Astrocyte (in vitro differentiated cells and primary cell): ENCODE measurements around the gene FAM98B. TPM values are rescaled to one million over a fixed set of nuclear protein-coding genes. Genes with fewer than 3 reads are reported as not detected.

Source experiments
- DNase-seq: peaks from one replicate; pipeline ENCODE4 v3.0.0-alpha.2; 2010; ENCODE audit warnings: low read depth
- FAIRE-seq: peaks from 2 replicates; lab custom pipeline; 2011; peaks lifted over from hg19 to GRCh38; lab: Jason Lieb, UNC
- H2AFZ ChIP-seq: 2 replicates; pipeline ENCODE4 v1.6.0; 2012; ENCODE audit warnings: low read depth, low read length, inconsistent platforms
- H3K27ac ChIP-seq: 2 replicates; pipeline ENCODE4 v1.5.1; 2011; ENCODE audit warnings: low read depth, low read length, inconsistent platforms
- H3K27me3 ChIP-seq: 2 replicates; pipeline ENCODE4 v1.6.0; 2011; ENCODE audit warnings: low read length, inconsistent platforms; ENCODE audit not compliant: insufficient read depth
- H3K36me3 ChIP-seq: 2 replicates; pipeline ENCODE4 v1.5.1; 2011; ENCODE audit warnings: low read length, inconsistent platforms; ENCODE audit not compliant: insufficient read depth
- H3K4me1 ChIP-seq: 2 replicates; pipeline ENCODE4 v1.5.1; 2011; ENCODE audit warnings: low read length, inconsistent platforms; ENCODE audit not compliant: insufficient read depth
- H3K4me2 ChIP-seq: 2 replicates; pipeline ENCODE4 v1.6.0; 2012; ENCODE audit warnings: low read length, inconsistent platforms
- H3K4me3 ChIP-seq: 2 replicates; pipeline ENCODE4 v1.5.1; 2011; ENCODE audit warnings: low read depth, mild to moderate bottlenecking, low read length, inconsistent platforms; ENCODE audit not compliant: insufficient read depth
- H3K79me2 ChIP-seq: 2 replicates; pipeline ENCODE4 v1.6.0; 2012; ENCODE audit warnings: mild to moderate bottlenecking, low read length, inconsistent platforms; ENCODE audit not compliant: insufficient read depth
- H3K9ac ChIP-seq: 2 replicates; pipeline ENCODE4 v1.6.0; 2012; ENCODE audit warnings: mild to moderate bottlenecking, low read length, inconsistent platforms
- H3K9me3 ChIP-seq: 2 replicates; pipeline ENCODE4 v1.5.1; 2012; ENCODE audit warnings: low read depth, mild to moderate bottlenecking, low read length, inconsistent platforms; ENCODE audit not compliant: insufficient read depth
- H4K20me1 ChIP-seq: 2 replicates; pipeline ENCODE4 v1.6.0; 2012; ENCODE audit warnings: low read length, inconsistent platforms; ENCODE audit not compliant: insufficient read depth
- H3K27ac Mint-ChIP-seq: one replicate; pipeline ENCODE4 v1.8.0; 2021; ENCODE audit warnings: mild to moderate bottlenecking, mixed read lengths; ENCODE audit not compliant: unreplicated experiment
- H3K27me3 Mint-ChIP-seq: one replicate; pipeline ENCODE4 v1.8.0; 2021; ENCODE audit warnings: low read depth, mixed read lengths; ENCODE audit not compliant: unreplicated experiment
- H3K36me3 Mint-ChIP-seq: one replicate; pipeline ENCODE4 v1.8.0; 2021; ENCODE audit warnings: low read depth, mixed read lengths; ENCODE audit not compliant: unreplicated experiment
- H3K4me1 Mint-ChIP-seq: one replicate; pipeline ENCODE4 v1.8.0; 2021; ENCODE audit warnings: low read depth, mixed read lengths; ENCODE audit not compliant: unreplicated experiment
- H3K4me3 Mint-ChIP-seq: one replicate; pipeline ENCODE4 v1.8.0; 2021; ENCODE audit warnings: mild to moderate bottlenecking, moderate library complexity, mixed read lengths; ENCODE audit not compliant: unreplicated experiment
- H3K9me3 Mint-ChIP-seq: one replicate; pipeline ENCODE4 v1.8.0; 2021; ENCODE audit warnings: mild to moderate bottlenecking, mixed read lengths; ENCODE audit not compliant: unreplicated experiment
- CTCF ChIP-seq: IDR thresholded peaks from 2 replicates; pipeline ENCODE4 v1.5.1; 2011; ENCODE audit warnings: low read depth, mild to moderate bottlenecking, inconsistent platforms, low read length, moderate library complexity; ENCODE audit not compliant: insufficient read depth
- EZH2 ChIP-seq: IDR thresholded peaks from 2 replicates; pipeline ENCODE4 v1.6.1; 2012; ENCODE audit warnings: mild to moderate bottlenecking, low read length, inconsistent platforms; ENCODE audit not compliant: insufficient read depth
- total RNA-seq: library from RNA; stranded (reverse); gene quantifications from 2 replicates; pipeline ENCODE4 v1.2.1, GENCODE V29; 2021

FAM98B gene
- total RNA-seq, 1 donor from 2014 or later = 21.6 TPM

- Histone ChIP-seq H3K27me3 (no peaks in the 10 kb centered on the region), H3K4me3 (no peak overlapping the region), H3K27ac (no peak overlapping the region), H4K20me1 (no peaks in the 10 kb centered on the region), H3K4me2 (no peak overlapping the region), H3K9ac (no peak overlapping the region), H3K9me3 (no peaks in the 10 kb centered on the region), H3K36me3 (no peaks in the 10 kb centered on the region), H3K4me1 (peaks cover 15% of the 10 kb centered on the region), H2AFZ (no peak overlapping the region), H3K79me2 (no peaks in the 10 kb centered on the region)
- Mint-ChIP-seq H3K4me3 (no peak overlapping the region), H3K27me3 (no peaks in the 10 kb centered on the region), H3K27ac (no peak overlapping the region), H3K36me3 (peaks cover 2% of the 10 kb centered on the region), H3K9me3 (no peaks in the 10 kb centered on the region), H3K4me1 (peaks cover 11% of the 10 kb centered on the region)
- TF ChIP-seq CTCF (no peak), EZH2 (no peak)
- DNase-seq (no peak), FAIRE-seq (no peak)
Measured at GRCh38 chr15:38486936-38487335, 33.0 kb downstream of the FAM98B start.

- Mint-ChIP-seq H3K4me3 (no peak overlapping the region), H3K27ac (no peak overlapping the region), H3K36me3 (peaks cover 2% of the 10 kb centered on the region), H3K27me3 (no peaks in the 10 kb centered on the region), H3K4me1 (peaks cover 11% of the 10 kb centered on the region), H3K9me3 (no peaks in the 10 kb centered on the region)
- Histone ChIP-seq H3K4me1 (peaks cover 15% of the 10 kb centered on the region), H3K27me3 (no peaks in the 10 kb centered on the region), H3K36me3 (no peaks in the 10 kb centered on the region), H3K79me2 (no peaks in the 10 kb centered on the region), H3K27ac (no peak overlapping the region), H3K9me3 (no peaks in the 10 kb centered on the region), H4K20me1 (no peaks in the 10 kb centered on the region), H3K4me2 (no peak overlapping the region), H3K9ac (no peak overlapping the region), H3K4me3 (no peak overlapping the region), H2AFZ (no peak overlapping the region)
- FAIRE-seq = peak; percentile 26
- DNase-seq = no peak
- TF ChIP-seq EZH2 (no peak), CTCF (no peak)
Measured at GRCh38 chr15:38487378-38487777, 33.5 kb downstream of the FAM98B start.

GRCh38 chr15:38490242-38490922, 36.5 kb downstream of the FAM98B start:
- FAIRE-seq = peak; percentile 86

More at GRCh38 chr15:38490242-38490922, 36.5 kb downstream of the FAM98B start:
- peak; percentile 55 for DNase-seq
- H2AFZ ChIP-seq = no peak overlapping the region
- peak overlapping the region; percentile 30 for H3K27ac ChIP-seq
- no peaks in the 10 kb centered on the region for H3K27me3 ChIP-seq
- no peaks in the 10 kb centered on the region for H3K27me3 Mint-ChIP-seq
- no peak overlapping the region for H3K4me3 ChIP-seq
- peaks cover 11% of the 10 kb centered on the region for H3K4me1 Mint-ChIP-seq
- peak overlapping the region; percentile 70 for H3K4me2 ChIP-seq
- H3K9me3 ChIP-seq = no peaks in the 10 kb centered on the region
- no peaks in the 10 kb centered on the region for H3K9me3 Mint-ChIP-seq
- no peak for TF ChIP-seq EZH2
- TF ChIP-seq CTCF = no peak
- H3K4me3 Mint-ChIP-seq = no peak overlapping the region
- H3K27ac Mint-ChIP-seq = no peak overlapping the region
- H3K36me3 Mint-ChIP-seq = peaks cover 2% of the 10 kb centered on the region
- H3K36me3 ChIP-seq = no peaks in the 10 kb centered on the region
- H3K9ac ChIP-seq = peak overlapping the region; percentile 39
- H4K20me1 ChIP-seq = no peaks in the 10 kb centered on the region
- peaks cover 15% of the 10 kb centered on the region for H3K4me1 ChIP-seq
- no peaks in the 10 kb centered on the region for H3K79me2 ChIP-seq
